Measurements from ENCODE around the gene KCNH4.
A peak's percentile ranks its signal among the peaks of the same experiment; 100 is the strongest.

KCNH4 gene

DNA sequence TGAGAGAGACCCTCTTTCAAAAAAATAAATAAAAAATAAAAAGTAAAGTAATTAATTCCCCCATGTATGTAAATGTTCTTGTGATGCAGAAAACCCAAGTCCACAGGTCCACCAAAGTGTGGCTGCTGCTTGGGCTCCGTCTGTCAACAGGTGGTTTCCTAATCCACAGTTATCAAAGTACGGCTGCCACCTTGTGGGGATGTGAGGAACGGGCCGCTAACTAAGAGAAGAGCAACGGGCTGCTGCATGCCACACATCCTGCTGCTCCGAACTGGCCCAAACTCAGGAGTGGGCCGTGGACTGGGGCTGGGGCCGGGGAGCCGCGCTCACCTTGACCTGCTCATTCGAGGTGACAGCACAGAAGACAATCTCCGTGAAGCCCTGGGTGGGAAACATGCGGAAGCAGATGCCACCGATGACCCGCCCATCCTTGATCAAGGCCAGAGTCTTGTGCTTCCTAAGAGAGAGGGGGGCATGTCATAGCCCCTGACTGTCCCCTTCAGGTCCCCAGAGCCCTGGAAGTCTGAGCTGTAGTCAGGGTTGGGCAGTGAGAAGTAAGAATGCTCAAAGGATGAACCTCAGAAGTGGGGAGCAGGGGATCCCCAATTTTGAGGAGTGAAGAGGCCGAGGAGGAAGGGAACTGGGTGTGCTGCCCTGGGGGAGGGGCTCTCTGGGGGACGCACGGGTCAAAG lies 64.1 kb downstream of the KCNH4 start:
- peak; percentile 83 for DNase-seq

DNA sequence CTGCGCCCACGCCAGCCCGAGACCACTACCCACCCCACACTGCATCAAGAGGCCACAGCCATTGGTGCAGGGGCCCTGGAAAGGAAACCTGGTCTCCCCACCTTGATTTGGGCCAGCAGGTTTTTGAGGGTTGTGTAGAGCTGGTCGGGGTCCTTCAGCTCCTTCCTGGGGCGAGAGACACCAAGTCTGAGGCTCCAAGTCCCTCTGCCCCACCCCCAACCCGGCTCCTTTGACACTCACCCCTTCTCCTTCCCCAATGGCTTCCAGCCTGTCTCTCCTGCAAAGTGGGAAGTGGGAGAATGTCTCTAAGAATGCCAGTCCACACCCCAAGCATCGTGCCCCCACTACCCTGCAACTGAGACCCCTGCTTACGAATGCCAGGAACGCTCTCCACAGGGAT lies 66.8 kb downstream of the KCNH4 start:
- DNase-seq, result no peak

DNA sequence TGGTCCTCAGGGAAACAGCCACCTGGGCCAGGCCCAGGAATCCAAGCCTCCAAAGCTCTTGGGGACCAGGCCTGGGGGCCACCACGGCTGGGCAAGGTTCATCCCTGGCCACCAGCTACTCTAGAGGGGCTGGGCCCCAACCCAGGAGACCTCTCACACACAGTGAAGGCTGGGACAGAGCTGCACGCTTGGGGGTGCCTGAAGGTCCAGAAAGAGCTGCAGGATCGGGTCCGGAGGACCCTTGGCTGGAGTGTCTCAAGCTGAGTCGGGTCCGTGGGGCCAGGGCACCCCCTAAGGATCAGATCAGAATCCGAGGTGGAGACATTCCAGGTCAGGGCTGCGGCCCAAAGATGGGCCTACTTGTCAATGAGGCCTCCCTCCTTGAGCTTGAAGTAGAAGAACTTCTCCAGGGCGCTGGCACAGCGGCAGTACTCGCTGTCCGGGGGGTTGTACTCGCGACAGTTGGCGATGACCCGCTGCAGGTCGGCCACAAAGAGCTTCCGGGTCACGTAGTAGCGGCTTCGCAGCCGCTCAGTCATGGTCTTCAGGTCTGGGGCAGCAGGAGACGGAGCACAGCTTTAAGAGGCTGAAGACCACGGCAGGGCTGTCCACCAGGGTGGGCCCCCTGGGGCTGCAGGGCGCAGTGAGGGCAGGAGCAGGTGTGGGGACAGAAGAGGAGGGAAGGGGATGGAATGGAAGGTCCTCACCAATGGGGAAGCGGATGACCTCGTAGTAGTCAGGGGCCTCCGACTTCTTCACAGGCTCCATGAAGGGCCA lies 67.5 kb downstream of the KCNH4 start:
- DNase-seq, result no peak

DNA sequence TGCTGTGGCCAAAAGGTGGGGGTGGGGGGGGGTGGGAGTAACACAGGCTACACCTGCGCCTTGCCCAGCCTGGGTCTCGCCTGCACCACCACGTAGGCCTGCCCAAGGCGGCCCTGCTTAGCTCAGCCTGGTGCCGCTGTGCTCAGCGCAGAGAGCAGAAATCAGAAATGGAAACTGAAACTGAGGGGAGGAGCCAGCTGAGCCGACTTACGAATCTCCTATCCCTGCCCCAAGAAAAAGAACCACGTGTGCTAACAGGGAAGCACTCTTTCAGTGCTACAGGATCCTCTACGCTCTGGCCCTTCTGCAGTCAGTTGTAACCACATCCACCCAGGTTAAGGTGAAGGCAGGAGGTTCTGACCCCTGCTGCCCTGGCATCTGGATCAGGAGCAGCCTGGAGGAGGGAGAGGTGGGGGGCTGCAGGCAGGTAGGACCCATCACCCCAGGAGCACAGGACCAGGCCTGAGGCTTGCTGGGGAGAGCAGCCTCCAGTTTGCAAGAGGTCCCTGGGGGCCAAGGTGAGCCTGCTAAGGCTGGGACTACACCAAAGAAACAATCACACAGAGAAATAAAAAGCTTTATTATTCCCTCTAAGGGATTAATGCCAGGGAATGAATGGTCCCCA lies 68.3 kb downstream of the KCNH4 start, which contains the start of gene DHX58:
DHX58 (minus strand) TSS at position 163 of the 625 bp plus-strand sequence. CDS start 822 bp downstream, outside the sequence.
- DNase-seq, result peak; percentile 81

DNA sequence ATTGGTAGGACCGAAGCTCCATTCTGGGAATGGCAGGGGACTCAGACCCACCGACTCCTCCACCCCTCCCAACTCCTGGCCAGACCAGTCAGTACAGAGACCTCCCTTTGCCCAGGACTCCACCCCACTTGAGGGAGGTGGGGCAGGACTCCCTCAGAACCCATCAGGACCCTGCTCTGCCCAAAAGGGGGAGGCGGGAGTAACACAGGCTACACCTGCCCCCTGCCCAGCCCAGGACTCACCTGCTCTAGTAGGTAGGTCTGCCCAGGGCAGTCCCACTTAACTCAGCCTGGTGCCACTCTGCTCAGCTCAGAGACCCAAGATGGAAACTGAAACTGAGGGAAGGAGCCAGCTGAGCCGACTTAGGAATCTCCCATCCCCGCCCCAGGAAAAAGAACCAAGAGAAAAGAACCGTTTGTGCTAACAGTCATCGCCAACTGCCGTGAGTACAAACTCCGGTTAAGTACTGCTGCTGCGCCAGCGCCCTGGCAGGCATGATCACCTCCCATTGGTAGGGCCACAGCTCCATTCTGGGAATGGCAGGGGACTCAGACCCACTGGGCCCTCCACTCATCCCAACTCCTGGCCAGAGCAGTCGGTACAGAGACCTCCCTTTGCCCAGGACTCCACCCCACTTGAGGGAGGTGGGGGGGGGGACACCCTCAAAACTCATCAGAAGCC lies 68.9 kb downstream of the KCNH4 start:
- peak; percentile 18 for DNase-seq

DNA sequence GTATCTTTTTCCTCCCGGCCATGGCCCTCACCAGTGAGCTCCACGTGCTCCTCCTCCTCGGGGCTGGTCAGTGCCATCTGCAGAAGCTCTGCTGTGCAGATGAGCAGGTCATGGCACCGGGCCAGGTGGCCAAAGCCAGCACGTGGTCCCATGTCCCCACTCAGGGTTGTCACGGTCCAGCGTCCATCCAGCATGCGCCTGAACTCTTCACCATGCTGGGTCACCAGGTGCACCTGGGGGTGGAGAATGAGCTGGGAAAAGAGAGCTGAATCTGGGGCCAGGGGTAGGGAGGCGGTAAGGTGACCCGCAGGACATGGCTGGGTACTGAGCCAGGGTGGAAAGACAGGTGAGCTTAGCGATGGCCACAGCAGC lies 69.7 kb downstream of the KCNH4 start:
- DNase-seq, result no peak

DNA sequence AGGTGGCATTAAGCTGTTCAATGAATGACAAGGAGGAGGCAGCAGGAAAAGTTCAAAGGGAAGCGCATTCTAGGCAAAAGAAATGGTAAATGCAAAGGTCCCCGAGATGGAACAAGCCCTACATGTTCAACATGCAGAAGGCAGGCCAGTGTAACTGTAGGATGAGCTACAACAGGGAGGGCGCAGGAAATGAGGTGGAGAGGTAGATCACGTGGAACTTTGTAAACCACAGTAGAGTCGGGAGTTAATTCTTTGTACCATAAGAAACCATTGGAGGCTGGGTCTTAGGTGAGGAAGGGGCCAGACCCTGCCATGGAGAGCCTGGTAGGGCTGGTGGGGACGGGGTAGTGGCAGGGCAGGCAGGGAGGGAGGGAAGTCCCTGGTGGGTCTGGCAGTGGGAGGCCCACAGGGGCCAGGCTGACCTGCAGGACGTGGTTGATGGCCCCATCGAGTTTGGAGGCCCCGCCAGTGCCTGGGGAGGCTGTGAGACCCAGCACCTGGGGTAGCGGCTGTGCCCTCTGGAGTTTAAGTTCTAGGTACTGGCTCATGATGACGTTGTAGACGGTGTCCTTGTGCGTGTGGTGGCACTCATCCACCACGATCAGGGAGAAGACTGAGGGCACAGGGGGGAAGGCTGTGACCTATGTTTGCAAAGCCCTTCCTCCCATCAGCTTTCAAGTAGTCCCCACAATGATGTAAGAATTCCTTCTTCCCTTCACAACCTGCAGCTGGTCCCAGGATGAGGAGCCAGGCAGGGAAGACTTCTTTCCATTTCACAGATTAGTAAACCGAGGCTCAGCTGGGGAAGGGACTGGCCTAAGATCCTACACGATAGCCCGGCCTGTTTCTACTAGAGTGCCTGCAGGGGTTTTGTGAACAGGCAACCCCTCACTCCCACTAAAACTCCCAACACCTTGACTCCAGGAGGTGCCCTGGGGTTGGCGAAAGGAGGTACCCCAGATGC lies 70.4 kb downstream of the KCNH4 start:
- no peak for DNase-seq

DNA sequence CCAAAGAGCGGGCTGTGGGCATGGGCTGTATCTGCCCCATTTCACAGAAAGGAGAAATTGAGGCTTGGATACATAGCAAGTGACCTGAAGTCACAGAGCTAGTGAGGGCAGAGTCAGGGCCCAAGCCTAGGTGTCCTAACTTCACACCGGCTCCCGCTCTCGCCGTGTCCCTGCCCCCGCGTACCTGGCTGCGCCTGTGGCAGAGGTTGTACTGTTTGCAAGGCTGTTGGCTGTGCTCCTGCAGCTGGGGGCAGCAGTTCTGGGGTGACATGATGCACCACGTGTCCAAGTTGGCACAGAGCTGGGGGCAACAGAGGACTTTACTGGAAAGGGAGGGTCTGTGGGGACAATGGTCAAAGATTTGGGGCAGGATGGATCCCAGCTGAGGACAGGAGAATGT lies 71.9 kb downstream of the KCNH4 start:
- no peak for DNase-seq

DNA sequence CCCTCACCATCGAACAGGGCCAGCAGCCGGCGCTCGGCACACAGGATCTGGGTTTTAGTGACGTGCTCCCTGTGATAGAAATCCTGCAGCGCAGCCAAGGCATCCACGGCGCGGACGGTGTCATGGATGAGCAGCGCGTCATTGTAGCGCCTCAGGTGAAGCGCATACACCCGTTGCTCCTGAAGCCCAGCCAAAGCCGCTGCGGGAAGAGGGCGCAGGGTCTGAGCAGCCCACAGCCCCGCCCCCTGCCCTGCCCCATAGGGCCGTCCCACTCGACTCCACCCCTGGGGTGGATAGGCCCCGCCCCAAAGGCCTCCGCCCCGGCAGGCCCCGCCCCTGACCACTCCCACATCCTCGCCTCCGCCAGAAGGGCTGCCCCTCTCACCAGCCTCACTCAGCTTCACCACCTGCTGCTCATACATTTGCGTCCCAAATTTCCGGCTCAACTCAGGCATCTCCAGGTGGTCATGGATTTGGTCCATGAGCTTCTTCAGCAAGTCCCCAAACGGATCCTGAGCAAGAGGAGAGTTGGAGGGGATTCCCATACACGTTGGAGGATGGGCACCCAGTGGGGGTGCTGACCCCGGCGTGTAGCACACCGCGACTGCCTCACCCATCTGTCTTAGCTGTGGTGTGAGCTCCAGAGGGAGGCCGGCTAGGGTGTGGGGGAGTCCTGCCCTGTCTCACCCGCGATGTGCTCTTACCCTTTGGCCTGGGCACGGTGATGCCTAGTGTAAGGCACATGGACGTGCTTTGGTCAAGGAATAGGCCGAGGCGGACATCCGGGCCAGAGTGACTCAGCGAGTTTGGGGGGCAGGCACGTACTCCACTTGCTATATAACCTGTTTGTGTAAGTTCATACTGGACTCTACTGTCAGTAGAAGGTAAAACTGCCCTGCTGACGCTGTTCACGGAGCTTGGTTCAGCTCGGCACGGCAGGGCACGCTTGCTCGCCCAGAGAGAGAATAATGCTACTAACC lies 73.1 kb downstream of the KCNH4 start:
- DNase-seq, result peak; percentile 90

DNA sequence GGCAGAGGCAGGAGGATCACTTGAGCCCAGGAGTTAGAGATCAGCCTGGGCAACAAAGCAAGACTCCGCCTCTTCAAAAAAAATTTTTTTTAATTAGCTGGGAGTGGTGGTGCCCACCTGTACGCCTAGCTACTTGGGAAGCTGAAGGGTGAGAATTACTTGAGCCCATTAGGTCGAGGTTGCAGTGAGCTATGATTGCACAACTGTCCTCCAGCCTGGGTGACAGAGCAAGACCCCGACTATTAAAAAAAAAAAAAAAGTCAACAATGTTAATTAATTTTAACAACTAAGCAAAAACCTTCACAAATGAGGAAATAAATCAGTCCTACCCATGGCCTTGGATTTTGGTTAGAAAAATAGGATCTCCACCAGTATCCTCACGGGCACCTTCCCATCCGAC lies 73.8 kb downstream of the KCNH4 start:
- DNase-seq, result no peak

Data from CD4-positive, alpha-beta T cell treated with Interferon gamma for 1 hour (primary cell).